Ectodermal cell (in vitro differentiated cells): Measurements from ENCODE around the gene EXOC1.

Source experiments
- H3K27ac ChIP-seq: 2 replicates; pipeline ENCODE4 v1.7.0; 2013; ENCODE audit warnings: mild to moderate bottlenecking, low read depth, low read length; ENCODE audit not compliant: insufficient read depth, poor library complexity, severe bottlenecking
- H3K27me3 ChIP-seq: 2 replicates; pipeline ENCODE4 v1.7.0; 2013; ENCODE audit warnings: mild to moderate bottlenecking, low read length; ENCODE audit not compliant: insufficient read depth, control insufficient read depth, poor library complexity, severe bottlenecking
- H3K36me3 ChIP-seq: one replicate; pipeline ENCODE4 v1.7.0; 2013; ENCODE audit warnings: low read length; ENCODE audit not compliant: control insufficient read depth, insufficient read depth
- H3K4me1 ChIP-seq: one replicate; pipeline ENCODE4 v1.7.0; 2013; ENCODE audit warnings: low read length; ENCODE audit not compliant: control insufficient read depth, insufficient read depth
- H3K4me3 ChIP-seq: 2 replicates; pipeline ENCODE4 v1.7.0; 2013; ENCODE audit warnings: low read depth, low read length, control low read depth; ENCODE audit not compliant: insufficient read depth
- H3K9me3 ChIP-seq: 2 replicates; pipeline ENCODE4 v1.7.0; 2013; ENCODE audit warnings: mild to moderate bottlenecking, low read length, moderate library complexity; ENCODE audit not compliant: control insufficient read depth
- WGBS, 2 experiments: methylation state at CpG; one replicate each; pipeline ENCODE4 v1.1.7; 2013; ENCODE audit warnings: missing lambda C conversion rate in 2 of 2; 5-methylcytosine and 5-hydroxymethylcytosine counted together

Gene EXOC1

DNA sequence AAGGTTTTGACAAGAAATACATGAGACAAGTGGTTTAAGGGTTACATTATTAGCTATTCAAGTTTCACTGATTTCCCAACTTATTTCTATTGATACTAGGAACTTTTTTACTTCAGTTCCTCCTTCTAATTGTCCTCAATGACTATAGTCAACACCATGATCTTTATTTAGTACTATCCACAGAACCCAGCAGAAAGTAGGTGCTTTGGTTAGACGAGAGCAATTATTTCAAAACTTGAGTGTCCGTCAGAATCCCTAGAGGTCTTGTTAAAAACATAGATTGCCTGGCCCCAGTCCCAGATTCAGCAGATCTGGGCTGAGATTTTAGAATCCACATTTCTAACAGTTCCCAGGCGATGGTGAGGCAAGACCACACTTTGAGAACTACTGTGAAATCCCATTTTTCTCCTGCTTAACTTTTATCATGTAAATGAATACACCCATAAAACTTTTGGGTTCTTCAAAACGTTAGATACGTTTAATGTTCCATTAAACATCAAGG lies 17.9 kb downstream of the EXOC1 start:
- H3K4me3 ChIP-seq = no peak overlapping the region
- no peaks in the 10 kb centered on the region for H3K9me3 ChIP-seq
- WGBS, 2 experiments = 90 to 93% methylated on average over 5 of the region's 5 CpGs
- H3K27me3 ChIP-seq = no peaks in the 10 kb centered on the region
- no peaks in the 10 kb centered on the region for H3K4me1 ChIP-seq
- no peak overlapping the region for H3K27ac ChIP-seq
- H3K36me3 ChIP-seq = no peaks in the 10 kb centered on the region

GRCh38 chr4:55874831-55875230 lies 21.4 kb downstream of the EXOC1 start:
- no peak overlapping the region for H3K4me3 ChIP-seq
- no peaks in the 10 kb centered on the region for H3K9me3 ChIP-seq
- no peaks in the 10 kb centered on the region for H3K36me3 ChIP-seq

DNA sequence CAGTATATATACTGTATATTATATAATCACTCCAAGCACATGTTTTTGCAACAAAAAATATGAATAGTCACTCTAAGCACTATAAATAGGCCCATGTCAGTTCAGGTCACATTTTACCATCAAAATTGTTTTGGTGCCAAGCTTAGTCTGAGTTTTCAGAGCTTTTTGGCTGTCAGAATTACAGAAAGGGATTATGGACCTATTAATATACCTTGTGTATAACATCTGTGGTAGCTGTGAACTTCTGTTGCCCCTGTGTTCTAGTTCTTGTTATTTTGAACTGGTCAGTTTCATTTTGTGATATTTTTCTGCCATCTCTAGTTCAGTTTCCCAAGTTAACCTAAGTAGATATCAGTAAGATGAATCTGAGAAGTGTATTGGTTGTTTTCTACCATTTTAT lies 22.9 kb downstream of the EXOC1 start:
- H3K27me3 ChIP-seq = no peaks in the 10 kb centered on the region
- no peaks in the 10 kb centered on the region for H3K4me1 ChIP-seq
- no peaks in the 10 kb centered on the region for H3K36me3 ChIP-seq
- no peak overlapping the region for H3K4me3 ChIP-seq
- no peak overlapping the region for H3K27ac ChIP-seq
- H3K9me3 ChIP-seq = no peaks in the 10 kb centered on the region

More at GRCh38 chr4:55874831-55875230, 21.4 kb downstream of the EXOC1 start:
- Histone ChIP-seq H3K4me1 (no peaks in the 10 kb centered on the region), H3K27me3 (no peaks in the 10 kb centered on the region), H3K27ac (no peak overlapping the region)

DNA sequence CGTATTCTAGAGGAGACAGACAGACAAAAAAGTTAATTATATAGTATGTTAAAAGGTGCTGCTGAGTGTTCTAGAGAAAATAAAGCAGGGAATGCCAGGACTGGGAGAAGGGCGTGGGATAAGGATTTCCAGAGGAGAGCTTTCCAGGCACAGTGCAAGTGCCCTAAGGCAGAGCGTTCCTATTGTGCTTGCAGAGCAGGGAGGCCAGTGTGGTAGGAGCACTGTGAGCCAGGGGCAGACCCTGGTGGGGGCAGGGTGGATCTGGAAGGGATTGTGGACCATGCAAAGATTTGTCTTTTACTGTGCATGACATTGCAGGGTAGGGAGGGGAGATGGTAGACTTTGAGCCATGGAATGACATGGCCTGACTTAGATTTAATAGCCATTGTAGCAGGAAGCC lies 25.8 kb downstream of the EXOC1 start:
- Histone ChIP-seq H3K4me3 (no peak overlapping the region), H3K36me3 (no peaks in the 10 kb centered on the region), H3K9me3 (no peaks in the 10 kb centered on the region), H3K27me3 (no peaks in the 10 kb centered on the region), H3K27ac (no peak overlapping the region), H3K4me1 (no peaks in the 10 kb centered on the region)
- 81 to 90% methylated on average over 3 of the region's 3 CpGs for WGBS, 2 experiments

GRCh38 chr4:55880652-55881280 lies 27.3 kb downstream of the EXOC1 start:
- Histone ChIP-seq H3K4me1 (no peaks in the 10 kb centered on the region), H3K27me3 (no peaks in the 10 kb centered on the region), H3K36me3 (no peaks in the 10 kb centered on the region), H3K4me3 (no peak overlapping the region), H3K9me3 (no peaks in the 10 kb centered on the region), H3K27ac (no peak overlapping the region)
- 88 to 97% methylated on average over 3 of the region's 3 CpGs for WGBS, 2 experiments

GRCh38 chr4:55884093-55884850 lies 30.8 kb downstream of the EXOC1 start:
- H3K27ac ChIP-seq = no peak overlapping the region
- H3K4me3 ChIP-seq = no peak overlapping the region
- H3K9me3 ChIP-seq = no peaks in the 10 kb centered on the region
- H3K4me1 ChIP-seq = no peaks in the 10 kb centered on the region
- WGBS, 2 experiments = 86 to 93% methylated on average over 1 to 2 of the region's 2 CpGs
- H3K27me3 ChIP-seq = no peaks in the 10 kb centered on the region
- no peaks in the 10 kb centered on the region for H3K36me3 ChIP-seq

DNA sequence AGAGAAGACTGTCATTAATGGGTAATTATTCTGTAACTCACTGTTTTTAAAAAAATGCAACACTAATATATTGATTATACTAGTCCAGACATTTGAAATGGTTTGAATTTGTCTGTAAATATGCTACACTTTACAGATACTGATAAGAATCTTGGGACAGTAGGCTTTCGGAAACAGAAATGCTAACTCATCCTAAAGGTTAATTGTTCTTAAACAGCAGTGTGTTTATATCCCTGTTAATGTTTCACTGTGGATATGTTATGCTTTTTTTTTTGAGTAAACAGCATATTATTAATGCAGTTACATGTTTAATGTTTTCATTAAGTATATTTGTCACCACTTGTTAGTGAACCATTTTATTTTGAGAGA lies 31.4 kb downstream of the EXOC1 start:
- 100% methylated on average over 1 of the region's 1 CpG; no CpG with 5 or more reads in 1 of the 2 experiments for WGBS, 2 experiments
- H3K27ac ChIP-seq = no peak overlapping the region
- H3K9me3 ChIP-seq = no peaks in the 10 kb centered on the region
- no peaks in the 10 kb centered on the region for H3K4me1 ChIP-seq
- no peak overlapping the region for H3K4me3 ChIP-seq
- no peaks in the 10 kb centered on the region for H3K36me3 ChIP-seq
- H3K27me3 ChIP-seq = no peaks in the 10 kb centered on the region

DNA sequence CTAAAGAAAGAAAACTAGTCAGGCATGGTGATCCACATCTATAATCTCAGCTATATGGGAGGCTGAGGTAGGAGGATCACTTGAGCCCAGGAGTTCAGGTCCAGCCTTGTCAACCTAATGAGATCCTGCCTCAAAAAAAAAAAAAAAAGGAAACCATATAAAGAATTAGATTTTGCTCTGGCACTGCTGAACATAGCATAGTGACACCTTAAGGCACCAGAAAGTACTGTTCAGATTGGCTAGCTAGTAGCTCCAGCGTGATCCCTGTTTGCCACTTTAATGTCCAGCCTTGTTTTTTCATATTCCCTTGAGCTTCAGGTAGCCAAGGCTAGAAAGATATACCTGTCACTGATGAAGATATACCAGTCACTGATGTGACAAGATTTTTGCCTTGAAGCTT lies 34.1 kb downstream of the EXOC1 start:
- no peaks in the 10 kb centered on the region for H3K36me3 ChIP-seq
- H3K9me3 ChIP-seq = no peaks in the 10 kb centered on the region
- no peak overlapping the region for H3K27ac ChIP-seq
- no peaks in the 10 kb centered on the region for H3K4me1 ChIP-seq
- H3K27me3 ChIP-seq = no peaks in the 10 kb centered on the region
- 75 to 78% methylated on average over 1 of the region's 1 CpG for WGBS, 2 experiments
- no peak overlapping the region for H3K4me3 ChIP-seq

GRCh38 chr4:55892156-55892555 lies 38.7 kb downstream of the EXOC1 start:
- no peak overlapping the region for H3K4me3 ChIP-seq
- no peaks in the 10 kb centered on the region for H3K27me3 ChIP-seq
- H3K4me1 ChIP-seq = no peaks in the 10 kb centered on the region
- H3K36me3 ChIP-seq = no peaks in the 10 kb centered on the region
- no peaks in the 10 kb centered on the region for H3K9me3 ChIP-seq
- WGBS, 2 experiments = 88 to 100% methylated on average over 1 of the region's 2 CpGs
- H3K27ac ChIP-seq = no peak overlapping the region

DNA sequence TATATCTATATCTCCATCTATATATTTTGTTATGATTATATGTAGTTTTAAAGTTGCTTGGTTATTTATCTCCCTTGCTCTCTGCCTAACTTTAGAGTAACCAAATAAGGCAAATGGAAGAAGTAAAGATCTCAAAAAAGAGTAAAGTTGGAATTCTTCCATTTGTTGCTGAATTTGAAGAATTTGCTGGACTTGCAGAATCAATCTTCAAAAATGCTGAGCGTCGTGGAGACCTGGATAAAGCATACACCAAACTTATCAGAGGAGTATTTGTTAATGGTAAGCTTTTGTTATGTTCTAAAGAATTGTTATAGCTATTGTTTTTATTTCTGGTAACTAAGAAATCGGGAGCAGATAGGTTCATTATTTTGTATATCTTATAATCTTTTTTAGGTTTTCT lies 43.2 kb downstream of the EXOC1 start:
- Histone ChIP-seq H3K27me3 (no peaks in the 10 kb centered on the region), H3K36me3 (no peaks in the 10 kb centered on the region), H3K9me3 (no peaks in the 10 kb centered on the region), H3K27ac (no peak overlapping the region), H3K4me3 (no peak overlapping the region), H3K4me1 (no peaks in the 10 kb centered on the region)
- WGBS, 2 experiments = 100% methylated on average over 2 of the region's 3 CpGs
